PC-3 (cell line): Measurements from ENCODE around the gene CDS1. TPM values are rescaled to one million over a fixed set of nuclear protein-coding genes. Genes with fewer than 3 reads are reported as not detected.

ENCODE experiments used
- ATAC-seq: fragments of 200-7000 bp; cut with Tn5 transposase; 2 replicates; pipeline ENCODE4 v1.9.1; 2020; ENCODE audit warnings: mild to moderate bottlenecking, moderate library complexity
- BruUV-seq: library from RNA; stranded (reverse); fragments of 400-500 nt; replicated peaks from 2 replicates; lab custom pipeline; 2021; lab: Mats Ljungman, UMichigan
- CTCF ChIA-PET: fragments of 300-600 bp; sonication (Branson Sonifier 250); formaldehyde crosslinking; loops from one replicate; lab custom pipeline; 2022; ENCODE audit warnings: antibody characterized with exemption; lab: Charles Lee
- POLR2A ChIA-PET: fragments of 300-600 bp; sonication (Branson Sonifier 250); formaldehyde crosslinking; loops from one replicate; lab custom pipeline; 2022; ENCODE audit warnings: antibody characterized with exemption; ENCODE audit not compliant: unreplicated experiment; lab: Charles Lee
- DNase-seq: peaks from one replicate; pipeline ENCODE4 v3.0.0-alpha.2; 2015
- H2AFZ ChIP-seq: fragments of 300-600 bp; sonication (generic); 2 replicates; pipeline ENCODE4 v1.6.0; 2016; ENCODE audit warnings: antibody characterized with exemption, low read length
- H3F3A ChIP-seq: fragments of 300-600 bp; sonication (generic); one replicate; pipeline ENCODE4 v1.6.0; 2017; ENCODE audit warnings: antibody characterized with exemption, low read length, control low read depth, mild to moderate bottlenecking; ENCODE audit not compliant: unreplicated experiment
- H3K27ac ChIP-seq: fragments of 300-600 bp; sonication (generic); 2 replicates; pipeline ENCODE4 v1.5.1; 2016; ENCODE audit warnings: mild to moderate bottlenecking, low read length
- H3K27me3 ChIP-seq: fragments of 300-600 bp; sonication (generic); 2 replicates; pipeline ENCODE4 v1.6.1; 2016; ENCODE audit warnings: low read length, mixed read lengths
- H3K36me3 ChIP-seq: fragments of 300-600 bp; sonication (generic); 2 replicates; pipeline ENCODE4 v1.6.1; 2016; ENCODE audit warnings: low read depth, mixed run types, low read length, mixed read lengths
- H3K4me1 ChIP-seq: fragments of 300-600 bp; sonication (generic); 2 replicates; pipeline ENCODE4 v1.5.1; 2016; ENCODE audit warnings: low read length; ENCODE audit not compliant: insufficient read depth
- H3K4me2 ChIP-seq: fragments of 300-600 bp; sonication (generic); 2 replicates; pipeline ENCODE4 v1.6.0; 2016; ENCODE audit warnings: low read length
- H3K4me3 ChIP-seq: fragments of 300-600 bp; sonication (generic); 2 replicates; pipeline ENCODE4 v1.5.1; 2016; ENCODE audit warnings: mild to moderate bottlenecking, low read length, mixed read lengths
- H3K79me2 ChIP-seq: fragments of 300-600 bp; sonication (generic); 2 replicates; pipeline ENCODE4 v1.6.1; 2017; ENCODE audit warnings: low read length, mixed read lengths
- H3K9ac ChIP-seq: fragments of 300-600 bp; sonication (generic); 2 replicates; pipeline ENCODE4 v1.6.0; 2016; ENCODE audit warnings: mild to moderate bottlenecking, low read length
- H3K9me2 ChIP-seq: fragments of 300-600 bp; sonication (generic); replicated peaks from 2 replicates; pipeline ENCODE4 v1.6.1; 2016; ENCODE audit warnings: mixed run types, low read length, mixed read lengths
- H3K9me3 ChIP-seq: fragments of 300-600 bp; sonication (generic); 2 replicates; pipeline ENCODE4 v1.6.1; 2016; ENCODE audit warnings: low read length, mixed read lengths
- H4K20me1 ChIP-seq: fragments of 300-600 bp; sonication (generic); 2 replicates; pipeline ENCODE4 v1.6.1; 2016; ENCODE audit warnings: low read length, mixed read lengths
- EZH2 ChIP-seq: fragments of 300-600 bp; sonication (generic); IDR thresholded peaks from one replicate; pipeline ENCODE4 v1.6.1; 2017; ENCODE audit warnings: antibody characterized with exemption, mild to moderate bottlenecking, low read length; ENCODE audit not compliant: unreplicated experiment
- EZH2phosphoT487 ChIP-seq: fragments of 300-600 bp; sonication (generic); IDR thresholded peaks from 2 replicates; pipeline ENCODE4 v1.6.1; 2018; ENCODE audit warnings: mild to moderate bottlenecking, antibody characterized with exemption, low read length, borderline replicate concordance
- intact Hi-C: fragments of 100-400 bp; cut with micrococcal nuclease; formaldehyde crosslinking; loops from 2 replicates; pipeline ENCODE4 v1.9.0; 2023
- total RNA-seq: library from RNA; depleted of rRNA; stranded (reverse); fragments of >200 nt; gene quantifications from 2 replicates; pipeline ENCODE4 v1.2.3, GENCODE V29; 2014
- TF ChIP-seq, protein P1 (sequence below): fragments of 300-600 bp; sonication (generic); conservative IDR thresholded peaks from 2 replicates; pipeline ENCODE4 v1.5.1; 2017; ENCODE audit warnings: antibody characterized with exemption, low read depth, mild to moderate bottlenecking, low read length

CDS1 gene
- total RNA-seq, 1 experiment from 2014 or later, result 10.4 TPM

DNA sequence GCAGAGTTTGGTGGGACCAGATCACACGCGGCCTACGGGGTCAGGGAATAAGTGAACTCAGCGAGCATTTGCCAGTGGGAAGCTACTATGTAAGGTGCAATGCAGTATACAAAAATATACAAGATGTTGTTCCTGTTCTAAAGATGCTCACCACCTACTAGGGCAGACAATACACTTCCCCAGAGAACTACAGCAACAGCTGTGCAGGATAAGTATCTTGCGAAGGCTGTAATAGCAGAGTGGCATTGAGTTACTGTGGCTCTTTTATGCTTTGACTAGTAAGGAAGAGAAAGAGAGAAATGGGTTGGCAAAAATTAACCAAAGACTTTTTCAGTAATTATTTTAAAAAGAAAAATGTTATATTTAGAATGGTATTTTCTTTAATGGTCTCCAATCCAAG is 61.2 kb downstream of the CDS1 start:
- Histone ChIP-seq H2AFZ (no peak overlapping the region), H3K36me3 (no peaks in the 10 kb centered on the region; the same call in 1 of the 2 replicates), H3K4me2 (no peak overlapping the region), H3F3A (no peaks in the 10 kb centered on the region), H3K9me2 (no peaks in the 10 kb centered on the region), H3K27me3 (no peaks in the 10 kb centered on the region), H3K4me3 (no peak overlapping the region), H3K9ac (no peak overlapping the region), H3K4me1 (peaks cover 14% of the 10 kb centered on the region), H3K9me3 (no peaks in the 10 kb centered on the region), H3K79me2 (no peaks in the 10 kb centered on the region), H3K27ac (no peak overlapping the region), H4K20me1 (no peaks in the 10 kb centered on the region)
- POLR2A ChIA-PET, result no interaction called here
- BruUV-seq, result no TSS peak
- TF ChIP-seq EZH2phosphoT487 (no peak), EZH2 (no peak)
- TF ChIP-seq, protein P1, sequence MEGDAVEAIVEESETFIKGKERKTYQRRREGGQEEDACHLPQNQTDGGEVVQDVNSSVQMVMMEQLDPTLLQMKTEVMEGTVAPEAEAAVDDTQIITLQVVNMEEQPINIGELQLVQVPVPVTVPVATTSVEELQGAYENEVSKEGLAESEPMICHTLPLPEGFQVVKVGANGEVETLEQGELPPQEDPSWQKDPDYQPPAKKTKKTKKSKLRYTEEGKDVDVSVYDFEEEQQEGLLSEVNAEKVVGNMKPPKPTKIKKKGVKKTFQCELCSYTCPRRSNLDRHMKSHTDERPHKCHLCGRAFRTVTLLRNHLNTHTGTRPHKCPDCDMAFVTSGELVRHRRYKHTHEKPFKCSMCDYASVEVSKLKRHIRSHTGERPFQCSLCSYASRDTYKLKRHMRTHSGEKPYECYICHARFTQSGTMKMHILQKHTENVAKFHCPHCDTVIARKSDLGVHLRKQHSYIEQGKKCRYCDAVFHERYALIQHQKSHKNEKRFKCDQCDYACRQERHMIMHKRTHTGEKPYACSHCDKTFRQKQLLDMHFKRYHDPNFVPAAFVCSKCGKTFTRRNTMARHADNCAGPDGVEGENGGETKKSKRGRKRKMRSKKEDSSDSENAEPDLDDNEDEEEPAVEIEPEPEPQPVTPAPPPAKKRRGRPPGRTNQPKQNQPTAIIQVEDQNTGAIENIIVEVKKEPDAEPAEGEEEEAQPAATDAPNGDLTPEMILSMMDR, result no peak
- DNase-seq, result no peak
- ATAC-seq, result no peak
- intact Hi-C loops, result no loop called here
- CTCF ChIA-PET, result no interaction called here

DNA sequence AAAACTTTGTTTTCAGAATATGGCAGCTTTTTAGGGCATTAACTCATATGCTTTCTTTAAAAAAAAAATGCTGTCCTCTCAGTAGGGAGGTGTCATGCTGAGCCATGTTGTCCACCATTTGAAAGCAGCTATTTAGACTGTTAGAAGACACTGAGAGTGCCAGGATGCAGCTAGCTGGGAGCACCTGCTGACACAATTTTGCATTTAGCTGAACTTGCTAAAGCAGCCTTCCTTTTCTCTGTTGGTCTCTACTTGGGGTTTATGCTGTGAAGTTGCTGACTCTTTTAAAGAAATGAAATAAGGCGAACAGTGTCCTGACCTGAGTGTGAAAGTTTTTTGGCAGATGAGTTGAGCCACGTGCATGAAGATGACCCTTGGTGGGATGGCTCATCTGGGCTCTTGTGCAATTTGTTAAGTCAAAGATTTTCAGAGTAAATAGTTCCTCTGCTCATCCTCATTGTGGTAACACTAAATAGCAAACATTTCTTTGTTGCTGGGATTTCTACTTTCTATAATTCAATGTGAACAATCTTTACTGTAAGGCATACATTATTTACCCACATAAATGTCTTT is 64.5 kb downstream of the CDS1 start:
- TF ChIP-seq, protein P1, result no peak
- no peak for TF ChIP-seq EZH2phosphoT487
- TF ChIP-seq EZH2, result no peak
- no peaks in the 10 kb centered on the region for H3K27me3 ChIP-seq
- ChIA-PET CTCF (no interaction called here), POLR2A (no interaction called here)
- H3K36me3 ChIP-seq, result no peaks in the 10 kb centered on the region
- H3K27ac ChIP-seq, result no peak overlapping the region
- peaks cover 10% of the 10 kb centered on the region for H3K4me1 ChIP-seq
- no peaks in the 10 kb centered on the region for H3F3A ChIP-seq
- ATAC-seq, result no peak
- H2AFZ ChIP-seq, result no peak overlapping the region
- intact Hi-C loops, result no loop called here
- H3K9me2 ChIP-seq, result no peaks in the 10 kb centered on the region
- no peak overlapping the region for H3K4me2 ChIP-seq
- no peaks in the 10 kb centered on the region for H3K79me2 ChIP-seq
- H3K9ac ChIP-seq, result no peak overlapping the region
- DNase-seq, result no peak
- no peak overlapping the region for H3K4me3 ChIP-seq
- BruUV-seq, result no TSS peak
- no peaks in the 10 kb centered on the region for H3K9me3 ChIP-seq
- H4K20me1 ChIP-seq, result no peaks in the 10 kb centered on the region

DNA sequence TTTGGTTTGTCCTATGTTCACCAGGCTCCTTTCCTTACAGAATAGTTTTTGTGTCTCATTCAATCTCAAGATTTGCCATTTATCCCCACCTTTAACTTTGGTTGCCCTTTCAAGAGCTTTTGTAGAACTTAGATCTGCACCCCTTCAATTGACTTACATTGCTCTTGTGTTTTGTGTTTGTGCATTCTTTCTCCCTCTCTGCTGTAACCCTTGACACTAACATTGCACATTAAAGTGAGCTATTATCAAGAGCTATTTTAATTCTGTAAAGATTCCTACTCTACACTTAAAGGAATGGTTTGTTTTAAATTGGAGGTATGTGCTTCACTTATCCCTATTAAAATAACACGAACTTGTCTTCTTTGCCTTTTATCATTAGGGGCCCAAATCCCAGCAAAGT is 65.3 kb downstream of the CDS1 start:
- ATAC-seq, result no peak
- ChIA-PET CTCF (no interaction called here), POLR2A (no interaction called here)
- Histone ChIP-seq H3K27me3 (no peaks in the 10 kb centered on the region), H3K9me3 (no peaks in the 10 kb centered on the region), H3K4me3 (no peak overlapping the region), H2AFZ (no peak overlapping the region), H3F3A (no peaks in the 10 kb centered on the region), H3K27ac (no peak overlapping the region), H3K79me2 (no peaks in the 10 kb centered on the region), H3K9me2 (no peaks in the 10 kb centered on the region), H4K20me1 (no peaks in the 10 kb centered on the region), H3K9ac (no peak overlapping the region), H3K4me1 (peaks cover 10% of the 10 kb centered on the region), H3K36me3 (no peaks in the 10 kb centered on the region), H3K4me2 (no peak overlapping the region)
- no TSS peak for BruUV-seq
- TF ChIP-seq EZH2 (no peak), EZH2phosphoT487 (no peak)
- no peak for DNase-seq
- intact Hi-C loops, result no loop called here
